Right lung (tissue), 5 donors: ENCODE data around the gene PRR20G. TPM values are rescaled to one million over a fixed set of nuclear protein-coding genes. Genes with fewer than 3 reads are reported as not detected.
"Not testable (repeated sequence)": the region's sequence is repeated elsewhere in the genome, so short reads cannot be mapped to it uniquely, and the experiment has no call there.

Source experiments
- DNase-seq, 2 donors: peaks; one replicate each; pipeline ENCODE4 v3.0.0-alpha.2; 2013
- polyA plus RNA-seq, 5 donors: library from polyadenylated mRNA; unstranded; fragments of 120-200 nt; gene quantifications; one replicate each; pipeline versions ENCODE4 v1.2.1 to v1.2.3, GENCODE V29; 2013; ENCODE audit warnings: inconsistent platforms in 1 of 5, low replicate concordance in 1 of 5; ENCODE audit not compliant: insufficient read length in 5 of 5, insufficient read depth in 1 of 5

The PRR20G gene
- polyA plus RNA-seq, 5 donors, result not detected

- DNase-seq, result peak in 1 of 2 donors; percentile 6
Measured at GRCh38 chr3:127304121-127304744, 16.4 kb upstream of the PRR20G start.

GRCh38 chr3:127299276-127299675 is 11.4 kb upstream of the PRR20G start:
- DNase-seq, result no peak

- no peak for DNase-seq
Measured at GRCh38 chr3:127296959-127297358, 9.1 kb upstream of the PRR20G start.

GRCh38 chr3:127296166-127296565 is 8.3 kb upstream of the PRR20G start:
- no peak for DNase-seq

GRCh38 chr3:127293650-127294049 is 5.8 kb upstream of the PRR20G start:
- DNase-seq, result not testable (repeated sequence)

- DNase-seq, result no peak
Measured at GRCh38 chr3:127291611-127292010, 3.8 kb upstream of the PRR20G start.

GRCh38 chr3:127291114-127291513 is 3.3 kb upstream of the PRR20G start:
- no peak for DNase-seq

- no peak for DNase-seq
Measured at GRCh38 chr3:127289706-127290575, 2.1 kb upstream of the PRR20G start.

- no peak for DNase-seq
Measured at GRCh38 chr3:127288921-127289705, 1.3 kb upstream of the PRR20G start.

- DNase-seq, result no peak
Measured at GRCh38 chr3:127288343-127288742, 497 bp upstream of the PRR20G start.

GRCh38 chr3:127286571-127287140 is 1.2 kb downstream of the PRR20G start:
- no peak for DNase-seq

GRCh38 chr3:127284258-127284657 is 3.6 kb downstream of the PRR20G start:
- DNase-seq, result no peak

GRCh38 chr3:127277561-127277960 is 10.3 kb downstream of the PRR20G start:
- DNase-seq, result no peak

- no peak for DNase-seq
Measured at GRCh38 chr3:127276995-127277394, 10.9 kb downstream of the PRR20G start.

GRCh38 chr3:127276396-127276795 is 11.4 kb downstream of the PRR20G start:
- no peak for DNase-seq

- no peak for DNase-seq
Measured at GRCh38 chr3:127275287-127275781, 12.5 kb downstream of the PRR20G start.

- no peak for DNase-seq
Measured at GRCh38 chr3:127274200-127274760, 13.6 kb downstream of the PRR20G start.

GRCh38 chr3:127273206-127273605 is 14.6 kb downstream of the PRR20G start:
- no peak for DNase-seq

- no peak for DNase-seq
Measured at GRCh38 chr3:127266186-127266585, 21.7 kb downstream of the PRR20G start.

- no peak for DNase-seq
Measured at GRCh38 chr3:127265581-127265981, 22.3 kb downstream of the PRR20G start.

GRCh38 chr3:127264794-127265514 is 22.9 kb downstream of the PRR20G start:
- no peak for DNase-seq
